GM21515 (cell line): Measurements from ENCODE around the gene CXCR3.
A peak's percentile ranks its signal among the peaks of the same experiment; 100 is the strongest.
"Not testable (repeated sequence)": the region's sequence is repeated elsewhere in the genome, so short reads cannot be mapped to it uniquely, and the experiment has no call there.

Source experiments
- ATAC-seq: cut with Tn5 transposase; IDR thresholded peaks from one replicate; pipeline ENCODE4 v1.9.1; 2021; ENCODE audit not compliant: unreplicated experiment

CXCR3 gene

GRCh38 chrX:71618303-71618721 is at the start of gene CXCR3:
TSS of gene CXCR3 (minus strand) at chrX:71618511. CDS start at chrX:71618449, 62 bp downstream.
- ATAC-seq = peak; percentile 68

GRCh38 chrX:71667328-71668247 is 49.3 kb upstream of the CXCR3 start, which contains the start of gene LOC101059915:
TSS of gene LOC101059915 (plus strand) at chrX:71667546.
- ATAC-seq = no peak

GRCh38 chrX:71666240-71667223 is 48.2 kb upstream of the CXCR3 start:
- no peak for ATAC-seq

GRCh38 chrX:71665747-71666146 is 47.4 kb upstream of the CXCR3 start:
- no peak for ATAC-seq

- no peak for ATAC-seq
Measured at GRCh38 chrX:71664889-71665491, 46.7 kb upstream of the CXCR3 start.

- not testable (repeated sequence) for ATAC-seq
Measured at GRCh38 chrX:71664202-71664601, 45.9 kb upstream of the CXCR3 start.

- not testable (repeated sequence) for ATAC-seq
Measured at GRCh38 chrX:71663238-71663637, 44.9 kb upstream of the CXCR3 start.

GRCh38 chrX:71662654-71663053 is 44.3 kb upstream of the CXCR3 start:
- not testable (repeated sequence) for ATAC-seq

- ATAC-seq = no peak
Measured at GRCh38 chrX:71661919-71662318, 43.6 kb upstream of the CXCR3 start.

- ATAC-seq = no peak
Measured at GRCh38 chrX:71660562-71661416, 42.5 kb upstream of the CXCR3 start.

- no peak for ATAC-seq
Measured at GRCh38 chrX:71659959-71660358, 41.6 kb upstream of the CXCR3 start.

GRCh38 chrX:71659342-71659741 is 41.0 kb upstream of the CXCR3 start:
- no peak for ATAC-seq

- ATAC-seq = no peak
Measured at GRCh38 chrX:71657267-71657666, 39.0 kb upstream of the CXCR3 start.

GRCh38 chrX:71653344-71653743 is 35.0 kb upstream of the CXCR3 start:
- ATAC-seq = no peak

- ATAC-seq = no peak
Measured at GRCh38 chrX:71652405-71652804, 34.1 kb upstream of the CXCR3 start.

GRCh38 chrX:71650333-71650969 is 32.1 kb upstream of the CXCR3 start:
- ATAC-seq = peak; percentile 69

GRCh38 chrX:71644406-71644805 is 26.1 kb upstream of the CXCR3 start:
- ATAC-seq = not testable (repeated sequence)

GRCh38 chrX:71640002-71640401 is 21.7 kb upstream of the CXCR3 start:
- no peak for ATAC-seq

GRCh38 chrX:71638409-71638808 is 20.1 kb upstream of the CXCR3 start:
- ATAC-seq = no peak

GRCh38 chrX:71637848-71638247 is 19.5 kb upstream of the CXCR3 start:
- ATAC-seq = no peak
